NCI-H526 treated with DMSO at 0.1 percent for 48 hours (cell line): ENCODE data around the gene CXCL5.
"Not testable (repeated sequence)": the region's sequence is repeated elsewhere in the genome, so short reads cannot be mapped to it uniquely, and the experiment has no call there.

Experiments
- DNase-seq: peaks from one replicate; lab custom pipeline; 2025; lab: John Stamatoyannopoulos, UW

CXCL5 gene

GRCh38 chr4:73970945-73971344 is 27.5 kb downstream of the CXCL5 start:
- no peak for DNase-seq

- no peak for DNase-seq
Measured at GRCh38 chr4:73970011-73970410, 28.5 kb downstream of the CXCL5 start.

GRCh38 chr4:73967866-73968265 is 30.6 kb downstream of the CXCL5 start:
- DNase-seq: no peak

- DNase-seq: no peak
Measured at GRCh38 chr4:73964862-73965611, 33.4 kb downstream of the CXCL5 start.

GRCh38 chr4:73962724-73963123 is 35.8 kb downstream of the CXCL5 start:
- DNase-seq: no peak

GRCh38 chr4:73959041-73959440 is 39.4 kb downstream of the CXCL5 start:
- DNase-seq: not testable (repeated sequence)

GRCh38 chr4:73952352-73952751 is 46.1 kb downstream of the CXCL5 start:
- DNase-seq: no peak

GRCh38 chr4:73950376-73950920 is 48.0 kb downstream of the CXCL5 start:
- DNase-seq: not testable (repeated sequence)

GRCh38 chr4:73948990-73949706 is 49.3 kb downstream of the CXCL5 start:
- no peak for DNase-seq

GRCh38 chr4:73948291-73948690 is 50.2 kb downstream of the CXCL5 start:
- no peak for DNase-seq

GRCh38 chr4:73947239-73947985 is 51.1 kb downstream of the CXCL5 start:
- DNase-seq: no peak

GRCh38 chr4:73945674-73946449 is 52.6 kb downstream of the CXCL5 start:
- DNase-seq: no peak
